GM12892 (cell line): ENCODE measurements around the gene YWHAH.
"Not testable (repeated sequence)": the region's sequence is repeated elsewhere in the genome, so short reads cannot be mapped to it uniquely, and the experiment has no call there.

Source experiments
- DNase-seq: peaks from one replicate; pipeline ENCODE4 v3.0.0; 2011; ENCODE audit not compliant: insufficient read length
- FAIRE-seq: peaks from 2 replicates; lab custom pipeline; 2011; peaks lifted over from hg19 to GRCh38; lab: Jason Lieb, UNC
- POLR2A ChIP-seq: IDR thresholded peaks from 2 replicates; pipeline ENCODE4 v1.6.1; 2011; ENCODE audit warnings: low read depth, low read length, control low read depth
- POLR2AphosphoS5 ChIP-seq: IDR thresholded peaks from 2 replicates; pipeline ENCODE4 v1.6.1; 2011; ENCODE audit warnings: low read depth, low read length, control low read depth
- TAF1 ChIP-seq: IDR thresholded peaks from 2 replicates; pipeline ENCODE4 v1.6.1; 2011; ENCODE audit warnings: low read depth, mild to moderate bottlenecking, control low read depth, low read length, borderline replicate concordance

The YWHAH gene

GRCh38 chr22:31973739-31974138 lies 29.4 kb downstream of the YWHAH start:
- FAIRE-seq (no peak), DNase-seq (no peak)
- TF ChIP-seq POLR2A (no peak), POLR2AphosphoS5 (no peak), TAF1 (no peak)

GRCh38 chr22:31977141-31977841 lies 33.0 kb downstream of the YWHAH start:
- DNase-seq (peak; percentile 53), FAIRE-seq (peak; percentile 93)
- TF ChIP-seq TAF1 = no peak
- no peak for TF ChIP-seq POLR2A
- TF ChIP-seq POLR2AphosphoS5 = no peak

DNA sequence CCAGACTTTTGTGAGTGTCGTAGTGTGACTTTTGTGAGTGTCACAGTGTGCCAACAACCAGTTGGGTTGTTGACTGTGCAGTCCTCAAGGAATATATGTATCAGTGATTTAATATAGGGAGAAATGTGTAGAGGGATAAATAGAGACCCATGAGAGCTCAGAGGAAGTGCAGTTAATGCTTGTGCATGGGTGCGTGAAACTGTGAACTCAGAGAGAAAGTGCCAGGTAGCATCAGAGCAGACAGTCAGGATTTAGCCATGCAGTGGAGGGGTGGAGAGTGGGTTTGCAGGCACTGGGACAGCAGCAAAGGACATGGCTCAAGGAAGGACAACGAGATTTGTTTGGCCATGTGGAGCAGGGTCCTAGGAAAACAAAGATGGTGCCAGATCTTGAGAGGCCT lies 33.6 kb downstream of the YWHAH start:
- FAIRE-seq (no peak), DNase-seq (no peak)
- TF ChIP-seq POLR2A (no peak), POLR2AphosphoS5 (no peak)

DNA sequence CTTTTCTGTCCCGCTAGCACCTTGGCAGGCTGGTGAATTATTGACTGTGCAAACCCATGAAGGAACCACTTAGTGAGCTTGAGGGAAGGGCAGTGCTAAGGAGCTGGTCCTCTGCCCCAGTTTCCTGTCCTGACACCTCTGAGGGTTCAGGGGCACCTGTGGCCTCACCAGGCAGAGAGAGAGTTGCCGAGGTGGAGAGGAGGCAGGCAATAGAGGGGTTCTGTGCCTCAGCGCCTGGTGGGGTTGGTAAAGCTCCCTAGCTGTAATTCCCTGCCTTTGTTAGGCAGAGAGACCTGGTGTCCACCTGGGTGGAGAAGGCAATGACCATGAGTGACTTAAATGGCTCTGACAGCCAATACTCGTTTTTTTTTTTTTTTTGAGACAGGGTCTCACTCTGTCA lies 36.3 kb downstream of the YWHAH start:
- TF ChIP-seq TAF1 (no peak), POLR2A (no peak), POLR2AphosphoS5 (no peak)
- no peak for DNase-seq
- FAIRE-seq = no peak

- not testable (repeated sequence) for FAIRE-seq, DNase-seq
Observed at GRCh38 chr22:31981976-31982375, 37.6 kb downstream of the YWHAH start.

- no peak for FAIRE-seq
- no peak for DNase-seq
- TF ChIP-seq POLR2A (no peak), POLR2AphosphoS5 (no peak), TAF1 (no peak)
Observed at GRCh38 chr22:31983911-31984656, 39.7 kb downstream of the YWHAH start.

DNA sequence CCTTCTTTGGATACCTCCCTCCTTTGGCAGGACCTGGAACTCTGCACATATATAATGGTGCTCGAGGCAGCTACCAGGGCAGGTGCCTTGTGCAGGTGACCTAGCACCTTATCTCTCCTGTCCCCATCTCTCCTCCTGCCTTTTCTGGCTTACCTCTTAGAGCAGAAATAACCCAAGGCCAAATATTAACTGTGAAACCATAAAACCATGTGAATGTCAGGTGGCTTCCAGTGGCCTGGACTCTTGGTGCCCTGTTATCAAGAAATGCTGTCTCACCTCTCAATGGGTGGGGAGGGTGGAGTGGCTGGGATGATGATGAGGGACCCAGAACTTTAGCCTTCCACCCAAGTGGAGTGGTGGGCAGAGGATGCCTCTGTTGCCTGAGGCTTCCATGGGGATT lies 42.9 kb downstream of the YWHAH start:
- TF ChIP-seq TAF1 (no peak), POLR2AphosphoS5 (no peak), POLR2A (no peak)
- FAIRE-seq (no peak), DNase-seq (no peak)

- TF ChIP-seq POLR2A (no peak), POLR2AphosphoS5 (no peak), TAF1 (no peak)
- FAIRE-seq = no peak
- DNase-seq = no peak
Observed at GRCh38 chr22:31991102-31991839, 46.9 kb downstream of the YWHAH start.

GRCh38 chr22:31995046-31995445 lies 50.7 kb downstream of the YWHAH start:
- DNase-seq (no peak), FAIRE-seq (no peak)
- TF ChIP-seq POLR2A = no peak
- TF ChIP-seq TAF1 = no peak
- TF ChIP-seq POLR2AphosphoS5 = no peak

GRCh38 chr22:31995807-31996206 lies 51.5 kb downstream of the YWHAH start:
- DNase-seq (no peak), FAIRE-seq (no peak)
- TF ChIP-seq POLR2AphosphoS5 (no peak), POLR2A (no peak), TAF1 (no peak)

GRCh38 chr22:31998784-31999385 lies 54.5 kb downstream of the YWHAH start:
- FAIRE-seq (no peak), DNase-seq (no peak)
- TF ChIP-seq TAF1 = no peak
- TF ChIP-seq POLR2A = no peak
- no peak for TF ChIP-seq POLR2AphosphoS5

DNA sequence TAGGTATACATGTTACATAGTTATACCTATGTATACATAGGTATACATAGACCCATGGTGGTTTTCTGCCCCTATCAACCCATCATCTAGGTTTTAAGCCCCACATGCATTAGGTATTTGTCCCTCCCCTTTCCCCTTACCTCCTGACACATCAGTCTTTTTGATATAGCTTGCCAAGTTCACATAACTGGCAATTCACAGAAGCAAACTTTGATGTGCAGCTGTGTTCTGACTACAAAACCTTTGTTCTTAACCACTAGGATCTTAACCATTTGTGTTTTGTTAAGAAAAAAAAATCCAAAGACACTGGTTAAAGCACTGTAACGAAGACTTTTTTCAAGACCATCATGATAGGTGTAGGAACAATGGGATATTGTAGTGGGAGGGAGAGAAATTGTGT lies 55.8 kb downstream of the YWHAH start:
- no peak for DNase-seq
- no peak for TF ChIP-seq TAF1
- no peak for TF ChIP-seq POLR2A
- TF ChIP-seq POLR2AphosphoS5 = no peak
- no peak for FAIRE-seq

DNA sequence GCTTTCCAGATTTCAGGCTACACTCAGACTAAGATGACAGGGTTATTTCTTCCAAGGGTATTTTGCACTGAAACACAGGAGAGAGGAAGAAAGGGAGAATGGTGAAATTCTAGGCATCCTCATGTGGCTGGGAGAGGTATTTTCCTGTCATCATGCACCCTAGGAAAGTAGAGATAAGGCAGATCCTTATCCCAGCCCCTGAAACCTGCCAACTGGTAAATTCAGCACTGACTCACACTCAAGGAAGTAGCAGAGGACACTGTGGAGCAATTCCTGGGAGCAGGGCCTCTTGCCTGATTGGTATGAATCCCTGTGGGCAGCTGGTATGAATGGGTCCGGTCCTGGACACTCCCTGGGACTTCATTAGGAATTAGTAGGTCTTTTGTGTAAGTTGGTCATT lies 61.1 kb downstream of the YWHAH start:
- DNase-seq (no peak), FAIRE-seq (no peak)

More for the DNA sequence above, 61.1 kb downstream of the YWHAH start:
- TF ChIP-seq TAF1 = no peak
- no peak for TF ChIP-seq POLR2A
- no peak for TF ChIP-seq POLR2AphosphoS5
